ENCODE results near the gene CKAP5.
"Not testable (repeated sequence)": the region's sequence is repeated elsewhere in the genome, so short reads cannot be mapped to it uniquely, and the experiment has no call there.

CKAP5 gene

GRCh38 chr11:46723359-46723680 lies 122.8 kb downstream of the CKAP5 start:
- TF ChIP-seq CTCF (IDR thresholded peaks at IDR 0.05), result no peak
- Histone ChIP-seq H3K4me3 (no peak overlapping the region), H3K27ac (no peak overlapping the region)
- no peak for DNase-seq (ENCODE audit: low spot score)

DNA sequence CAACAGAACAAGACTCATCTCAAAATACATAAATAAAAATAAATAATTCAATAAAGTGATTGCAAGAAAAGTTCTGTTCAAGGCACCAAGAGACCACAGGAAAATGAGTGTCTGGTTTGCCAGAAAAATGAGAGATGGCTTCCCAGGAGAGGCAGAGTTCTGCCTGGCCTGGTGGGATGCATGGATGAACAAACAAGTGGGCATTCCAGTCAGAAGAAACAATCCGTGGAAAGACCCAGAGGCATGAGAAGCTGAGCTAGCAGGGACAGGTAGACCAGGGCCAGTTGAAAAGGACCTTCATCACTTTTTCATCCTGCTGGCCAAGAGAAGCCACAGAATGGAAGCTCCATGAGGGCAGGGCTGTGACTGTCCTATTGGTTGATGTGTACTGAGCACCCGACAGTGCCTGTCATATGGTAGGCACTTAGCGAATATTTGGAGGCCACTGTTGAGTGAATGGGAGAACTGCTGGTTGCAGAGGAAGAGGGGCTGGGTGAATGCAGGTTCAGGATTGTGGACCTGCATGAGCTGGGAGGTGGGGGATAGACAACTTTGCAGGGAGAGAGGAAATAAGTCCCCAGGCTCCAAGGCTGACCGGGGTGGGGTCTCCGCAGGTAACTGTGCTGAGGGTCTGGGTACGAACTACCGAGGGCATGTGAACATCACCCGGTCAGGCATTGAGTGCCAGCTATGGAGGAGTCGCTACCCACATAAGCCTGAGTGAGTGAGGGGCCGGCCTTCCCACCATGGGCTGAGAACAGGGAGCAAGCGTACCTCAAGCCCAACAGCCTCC lies 123.3 kb downstream of the CKAP5 start:
- no peak for TF ChIP-seq CTCF (IDR thresholded peaks at IDR 0.05)
- Histone ChIP-seq H3K27ac (no peak overlapping the region), H3K4me3 (no peak overlapping the region)
- DNase-seq (ENCODE audit: low spot score), result no peak

DNA sequence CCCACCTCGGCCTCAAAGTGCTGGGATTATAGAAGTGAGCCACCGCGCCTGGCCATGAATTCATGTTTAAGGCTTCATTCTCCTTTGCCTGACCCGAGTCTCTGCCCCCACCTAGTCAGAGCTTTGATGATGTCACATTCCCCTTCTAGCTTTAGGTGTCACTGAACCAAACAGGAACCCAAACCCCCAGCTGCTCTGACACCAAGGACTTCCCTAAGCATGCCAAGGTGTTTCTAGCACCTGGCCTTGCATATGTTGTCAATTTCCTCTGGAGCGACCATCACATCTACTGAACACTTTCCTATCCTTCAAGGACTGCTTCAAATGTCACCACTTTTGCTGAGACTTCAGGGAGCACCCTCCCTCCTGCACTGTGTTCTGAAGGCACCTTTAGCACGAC lies 124.8 kb downstream of the CKAP5 start:
- DNase-seq (ENCODE audit: low spot score), result no peak
- Histone ChIP-seq H3K27ac (no peak overlapping the region), H3K4me3 (no peak overlapping the region)
- no peak for TF ChIP-seq CTCF (IDR thresholded peaks at IDR 0.05)

- H3K4me3 ChIP-seq, result no peak overlapping the region
- no peak for DNase-seq (ENCODE audit: low spot score)
- H3K27ac ChIP-seq, result no peak overlapping the region
- TF ChIP-seq CTCF (IDR thresholded peaks at IDR 0.05), result no peak
Observed at GRCh38 chr11:46719543-46720218, 126.4 kb downstream of the CKAP5 start.

- H3K27ac ChIP-seq, result no peak within 1 kb of the TSS
- no peak for DNase-seq (ENCODE audit: low spot score)
- TF ChIP-seq CTCF (IDR thresholded peaks at IDR 0.05), result no peak
- H3K4me3 ChIP-seq, result no peak within 1 kb of the TSS
Observed at GRCh38 chr11:46719048-46719542, 127.0 kb downstream of the CKAP5 start, which contains the start of gene F2. TSS of gene F2 (plus strand) at chr11:46719213. CDS start at chr11:46719236, 23 bp downstream.

DNA sequence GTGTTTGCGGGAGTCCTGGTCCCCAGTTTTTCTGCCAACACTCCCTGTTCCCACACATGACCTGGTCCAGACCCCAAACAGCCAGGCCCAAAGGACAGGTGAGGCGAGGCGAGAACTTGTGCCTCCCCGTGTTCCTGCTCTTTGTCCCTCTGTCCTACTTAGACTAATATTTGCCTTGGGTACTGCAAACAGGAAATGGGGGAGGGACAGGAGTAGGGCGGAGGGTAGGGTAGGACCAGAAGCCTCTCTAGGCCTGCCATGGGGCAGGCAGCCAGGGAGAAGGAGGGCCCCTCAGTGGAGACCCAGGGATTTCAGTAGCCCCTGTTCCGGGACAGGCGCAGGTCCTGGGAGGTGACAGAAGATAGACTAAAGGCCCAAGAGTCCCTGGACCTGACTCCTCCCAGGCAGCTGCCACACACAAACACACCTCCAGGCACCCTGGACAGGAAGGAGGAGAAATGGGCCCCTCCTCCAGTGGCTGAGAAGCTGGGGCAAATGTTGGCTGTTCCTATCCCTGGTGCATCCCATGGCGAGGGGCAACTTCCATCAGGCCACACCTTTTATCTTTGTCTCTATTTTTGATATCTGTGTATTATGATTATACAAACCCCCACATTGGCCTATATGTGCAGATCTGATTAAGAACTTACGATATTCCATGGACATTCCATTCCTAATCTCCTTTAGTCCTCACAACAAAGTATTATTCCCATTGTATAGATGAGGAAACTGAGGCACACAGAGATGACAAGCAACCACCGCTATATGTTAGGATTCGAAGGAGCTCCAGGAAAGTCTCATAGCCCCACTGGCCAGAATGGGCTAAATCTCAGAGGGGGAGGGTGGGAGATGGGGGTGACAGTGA lies 127.7 kb downstream of the CKAP5 start:
- no peak overlapping the region for H3K27ac ChIP-seq
- no peak for TF ChIP-seq CTCF (IDR thresholded peaks at IDR 0.05)
- DNase-seq (ENCODE audit: low spot score), result no peak
- no peak overlapping the region for H3K4me3 ChIP-seq

DNA sequence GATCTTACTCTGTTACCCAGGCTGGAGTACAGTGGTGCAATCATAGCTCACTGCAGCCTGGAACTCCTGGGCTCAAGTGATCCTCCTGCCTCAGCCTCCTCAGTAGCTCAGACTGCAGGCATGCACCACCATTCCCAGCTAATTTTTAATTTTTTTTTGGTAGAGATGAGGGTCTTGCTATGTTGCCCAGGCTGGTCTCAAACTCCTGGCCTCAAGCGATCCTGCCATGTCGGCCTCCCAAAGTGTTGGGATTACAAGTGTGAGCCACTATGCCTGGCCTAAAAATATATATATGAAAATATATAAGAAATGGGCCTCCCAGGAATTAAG lies 128.3 kb downstream of the CKAP5 start:
- H3K27ac ChIP-seq; H3K4me3 ChIP-seq; DNase-seq (ENCODE audit: low spot score): not testable (repeated sequence)
